Peyer's patch (tissue), 4 donors: ENCODE measurements around the gene SYCP2L.

Experiments
- CTCF ChIP-seq, 6 experiments: fragments of 450-650 bp in 4 of 6; fragments of 200-600 bp in 2 of 6; sonication (generic) in 1 of 6; IDR thresholded peaks; one replicate each; pipeline ENCODE4 v1.5.1; 2017 to 2019; ENCODE audit warnings: antibody characterized with exemption in 6 of 6, mild to moderate bottlenecking in 3 of 6, moderate library complexity in 1 of 6
- POLR2A ChIP-seq, 2 donors: fragments of 450-650 bp; IDR thresholded peaks; one replicate each; pipeline ENCODE4 v1.5.1; 2017; ENCODE audit warnings: antibody characterized with exemption in 2 of 2, mild to moderate bottlenecking in 2 of 2, moderate library complexity in 2 of 2

GRCh38 chr6:10951675-10952282 is 64.9 kb downstream of the SYCP2L start:
- TF ChIP-seq CTCF (IDR thresholded peaks at IDR 0.05) (peak in 4 of 6 experiments; percentile 6 to 44 (median 40)), POLR2A (IDR thresholded peaks at IDR 0.05) (no peak)
